ENCODE measurements around the gene PRRT2.
A peak's percentile ranks its signal among the peaks of the same experiment; 100 is the strongest.
"Not testable (repeated sequence)": the region's sequence is repeated elsewhere in the genome, so short reads cannot be mapped to it uniquely, and the experiment has no call there.

The PRRT2 gene

DNA sequence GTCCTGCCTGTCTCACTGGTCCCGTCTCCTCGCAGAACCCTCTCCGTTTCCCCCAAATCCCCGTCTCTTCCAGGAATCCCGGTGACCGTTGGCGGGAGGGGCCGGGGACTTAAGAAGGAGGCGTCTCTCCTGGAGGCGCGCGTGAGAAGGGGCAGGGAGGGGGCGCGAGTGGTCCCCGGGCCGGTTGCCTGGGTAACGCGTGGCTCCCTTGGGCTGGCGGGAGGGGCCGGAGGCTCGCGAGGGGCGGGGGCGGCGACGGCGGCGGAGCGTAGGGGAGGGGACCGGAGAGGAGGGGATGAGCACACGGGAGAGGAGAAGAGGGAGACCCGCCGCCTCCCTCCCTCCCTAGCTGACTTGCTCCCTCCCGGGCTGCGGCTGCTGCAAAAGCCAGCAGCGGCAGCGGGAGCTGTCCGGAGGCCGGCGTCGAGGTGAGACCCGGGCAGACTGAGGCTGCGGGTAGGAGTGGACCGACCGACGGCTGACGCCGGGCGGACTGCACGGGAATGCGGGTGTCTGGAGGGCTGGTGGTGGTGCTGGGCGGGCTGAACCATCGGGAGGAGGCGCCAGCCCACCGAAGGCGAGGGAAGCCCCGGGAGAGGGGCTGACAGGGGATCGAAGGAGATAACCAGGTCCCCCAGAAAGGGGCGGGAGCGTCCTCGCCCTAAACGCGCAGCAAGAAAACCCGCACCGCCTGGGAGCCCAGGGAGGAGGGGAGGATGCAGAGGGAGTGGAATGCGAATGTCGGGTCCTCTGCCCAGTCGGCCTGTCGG lies at the start of gene PRRT2:
PRRT2 (plus strand) TSS at position 298 of the 770 bp plus-strand sequence. CDS start 862 bp downstream, outside the sequence.
- peak; percentile 55 to 69 for DNase-seq

GRCh38 chr16:29763326-29763725 lies 48.7 kb upstream of the PRRT2 start:
- no peak for DNase-seq

- no peak for DNase-seq
Observed at GRCh38 chr16:29765167-29766032, 46.6 kb upstream of the PRRT2 start.

- DNase-seq: no peak
Observed at GRCh38 chr16:29766571-29766970, 45.4 kb upstream of the PRRT2 start.

DNA sequence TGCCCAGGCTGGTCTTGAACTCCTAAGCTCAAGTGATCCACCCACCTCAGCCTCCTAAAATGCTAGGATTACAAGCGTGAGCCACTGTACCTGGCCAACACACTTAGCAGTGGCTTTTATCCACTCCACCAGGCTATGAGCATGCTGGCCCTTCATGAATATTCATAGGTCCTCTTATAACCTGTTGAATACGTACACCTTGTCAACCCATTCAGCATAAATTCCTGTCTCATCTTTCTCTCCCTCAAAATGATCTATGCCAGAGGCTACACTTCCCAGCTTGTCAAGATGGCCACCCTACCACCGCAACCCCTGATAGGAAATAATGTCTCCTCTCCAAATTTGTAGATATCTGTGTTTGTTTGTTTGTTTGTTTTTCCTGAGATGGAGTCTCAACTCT lies 44.9 kb upstream of the PRRT2 start:
- no peak for DNase-seq

GRCh38 chr16:29769507-29769906 lies 42.5 kb upstream of the PRRT2 start:
- no peak for DNase-seq

- no peak for DNase-seq
Observed at GRCh38 chr16:29770250-29770929, 41.6 kb upstream of the PRRT2 start.

DNA sequence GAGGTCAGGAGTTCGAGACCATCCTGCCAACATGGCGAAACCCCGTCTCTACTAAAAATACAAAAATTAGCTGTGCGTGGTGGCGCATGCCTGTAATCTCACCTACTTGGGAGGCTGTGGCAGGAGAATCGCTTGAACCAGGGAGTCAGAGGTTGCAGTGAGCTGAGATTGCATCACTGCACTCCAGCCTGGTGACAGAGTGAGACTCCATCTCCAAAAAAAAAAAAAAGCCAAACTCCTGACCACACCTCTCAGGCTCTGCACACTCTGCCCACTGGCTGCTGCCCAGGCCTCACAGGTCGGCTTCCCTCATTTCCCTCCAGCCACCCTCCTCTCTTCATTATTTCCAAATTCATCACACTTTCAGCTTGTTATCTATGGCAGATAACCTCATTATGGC lies 39.7 kb upstream of the PRRT2 start:
- DNase-seq: not testable (repeated sequence)

GRCh38 chr16:29774730-29775129 lies 37.3 kb upstream of the PRRT2 start:
- DNase-seq: no peak

DNA sequence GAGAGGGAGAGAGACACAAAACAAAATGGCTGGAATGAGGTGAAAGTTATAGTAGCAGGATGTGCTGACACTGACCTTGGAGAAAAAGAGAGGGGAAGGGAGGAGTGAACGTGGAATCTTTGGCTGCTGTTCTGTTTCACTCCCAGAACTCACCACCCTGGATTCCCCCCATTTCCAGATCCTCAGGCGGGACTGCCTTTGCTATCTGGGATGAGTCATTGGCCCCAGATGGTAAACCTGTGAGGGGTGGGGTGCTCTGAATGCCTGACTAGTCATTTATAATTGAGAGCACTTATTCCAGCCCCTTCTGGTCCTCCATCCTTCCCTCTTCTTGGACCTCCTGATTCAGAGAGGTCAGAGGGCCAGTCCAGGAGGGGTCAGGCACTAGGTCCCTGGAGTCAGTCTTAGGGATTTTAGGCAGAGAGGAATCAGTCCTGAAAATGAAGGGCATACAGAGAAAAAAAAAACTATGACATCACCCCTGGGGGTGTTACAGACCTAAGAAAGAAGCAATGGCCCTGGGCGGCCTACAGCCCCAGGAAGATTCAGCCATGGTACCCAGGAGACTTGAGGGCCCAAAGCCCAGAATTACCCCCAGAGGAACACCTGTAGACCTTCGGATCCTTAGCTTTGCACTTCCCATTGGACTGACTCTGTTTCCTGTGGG lies 36.1 kb upstream of the PRRT2 start:
- DNase-seq: no peak

GRCh38 chr16:29777576-29778350 lies 34.2 kb upstream of the PRRT2 start, which contains the start of gene ZG16:
Gene ZG16, plus strand, starts transcription at chr16:29778256. Its CDS starts 1,011 bp downstream, at chr16:29779267.
- DNase-seq: no peak

DNA sequence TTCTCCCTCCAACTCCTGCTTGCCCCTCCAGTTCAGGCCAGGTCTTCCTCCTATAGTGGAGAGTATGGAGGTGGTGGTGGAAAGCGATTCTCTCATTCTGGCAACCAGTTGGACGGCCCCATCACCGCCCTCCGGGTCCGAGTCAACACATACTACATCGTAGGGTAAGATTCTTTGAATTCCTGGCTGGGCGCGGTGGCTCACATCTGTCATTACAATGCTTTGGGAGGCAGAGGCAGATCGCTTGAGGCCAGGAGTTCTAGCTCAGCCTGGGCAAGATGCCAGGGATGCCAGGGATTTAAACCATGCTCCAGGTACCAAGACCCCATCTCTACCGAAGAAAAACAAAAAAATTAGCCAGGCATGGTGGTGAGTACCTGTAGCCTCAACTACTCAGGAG lies 32.5 kb upstream of the PRRT2 start:
- no peak for DNase-seq

DNA sequence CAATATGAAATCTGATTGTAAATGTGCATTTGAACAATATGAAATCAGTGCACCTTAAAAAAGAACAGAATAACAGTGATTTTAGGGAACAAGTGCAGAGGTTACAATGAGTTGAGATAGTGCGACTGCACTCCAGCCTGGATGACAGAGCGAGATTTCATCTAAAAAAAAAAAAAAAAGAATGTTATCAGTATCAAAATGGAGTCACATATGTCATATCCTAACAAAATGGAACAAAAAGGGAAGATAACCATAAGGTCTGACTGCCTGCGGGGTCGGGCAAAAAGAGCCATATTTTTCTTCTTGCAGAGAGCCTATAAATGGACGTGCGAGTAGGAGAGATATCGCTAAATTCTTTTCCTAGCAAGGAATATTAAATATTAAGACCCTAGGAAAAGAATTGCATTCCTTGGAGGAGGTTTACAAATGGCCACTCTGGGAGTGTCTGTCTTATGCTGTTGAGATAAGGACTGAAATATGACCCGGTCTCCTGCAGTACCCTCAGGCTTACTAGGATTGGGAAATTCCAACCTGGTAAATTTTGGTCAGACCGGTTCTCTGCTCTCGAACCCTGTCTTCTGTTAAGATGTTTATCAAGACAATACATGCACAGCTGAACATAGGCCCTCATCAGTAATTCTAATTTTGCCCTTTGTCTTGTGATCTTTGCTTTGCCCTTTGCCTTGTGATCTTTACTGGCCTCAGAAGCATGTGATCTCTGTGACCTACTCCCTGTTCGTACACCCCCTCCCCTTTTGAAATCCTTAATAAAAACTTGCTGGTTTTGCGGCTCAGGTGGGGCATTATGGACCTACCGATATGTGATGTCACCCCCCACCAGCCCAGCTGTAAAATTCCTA lies 28.7 kb upstream of the PRRT2 start:
- not testable (repeated sequence) for DNase-seq

DNA sequence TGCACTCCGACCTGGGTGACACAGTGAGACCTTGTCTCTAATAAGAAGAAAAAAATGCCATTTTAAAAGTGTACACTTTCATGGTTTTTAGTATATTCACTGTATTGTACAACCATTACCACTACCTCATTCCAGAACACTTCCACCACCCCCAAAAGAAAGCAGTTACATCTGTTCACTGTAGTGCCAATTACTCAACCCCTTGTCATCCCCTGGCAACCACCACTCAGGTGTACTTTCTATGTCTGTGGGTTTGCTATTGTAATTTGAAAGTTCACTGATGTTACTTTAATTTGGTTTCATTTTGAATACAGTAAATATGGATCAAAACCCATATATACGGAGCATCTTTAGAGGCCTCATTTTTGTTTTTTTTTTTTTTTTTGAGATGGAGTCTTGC lies 27.8 kb upstream of the PRRT2 start:
- DNase-seq: peak; percentile 26 to 43

GRCh38 chr16:29784901-29785500 lies 27.0 kb upstream of the PRRT2 start:
- DNase-seq: peak; percentile 79 to 84

- not testable (repeated sequence) for DNase-seq
Observed at GRCh38 chr16:29787155-29787554, 24.8 kb upstream of the PRRT2 start.

- DNase-seq: no peak
Observed at GRCh38 chr16:29789775-29790182, 22.2 kb upstream of the PRRT2 start.

DNA sequence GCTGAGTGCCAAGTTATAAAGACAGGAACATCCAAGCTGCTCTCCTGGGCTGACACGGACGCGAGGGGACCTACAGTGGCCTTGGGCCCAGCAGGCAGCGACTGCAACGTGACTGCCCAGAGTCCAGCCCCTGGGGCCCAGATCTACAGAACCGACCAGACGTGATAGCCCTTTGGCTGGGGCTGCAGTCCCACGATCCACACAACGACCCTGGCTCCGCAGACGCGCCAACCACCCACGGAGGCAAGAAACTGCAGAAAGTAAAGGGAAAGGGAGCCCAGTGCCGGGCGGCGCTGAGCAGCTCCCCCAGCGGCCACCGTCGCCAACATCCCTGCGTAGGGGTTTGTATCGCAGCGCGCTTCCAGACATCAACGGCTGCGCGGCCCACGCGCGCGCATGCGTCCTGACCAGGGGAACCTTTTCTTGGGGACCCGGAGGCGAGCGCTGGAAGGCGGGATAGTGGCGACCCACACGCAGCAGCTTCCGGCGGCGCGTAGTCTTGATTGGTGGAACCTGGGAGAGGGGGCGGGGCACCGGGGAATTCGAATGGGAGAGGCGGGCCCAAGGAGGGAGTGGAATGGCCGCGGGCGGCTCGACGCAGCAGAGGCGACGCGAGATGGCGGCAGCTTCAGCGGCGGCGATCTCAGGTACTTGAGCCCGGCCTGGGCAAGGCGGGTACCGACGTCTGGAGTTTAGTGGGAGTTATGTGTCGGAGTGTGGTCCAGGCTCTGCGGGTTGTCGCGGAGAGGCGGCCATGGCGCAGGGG lies 21.6 kb upstream of the PRRT2 start, which contains the start of gene KIF22:
KIF22 (plus strand) TSS at position 569 of the 766 bp plus-strand sequence; CDS start at position 578, 9 bp downstream.
- peak; percentile 100 for DNase-seq
